ENCODE data around the gene TRAF3IP1.

The TRAF3IP1 gene

DNA sequence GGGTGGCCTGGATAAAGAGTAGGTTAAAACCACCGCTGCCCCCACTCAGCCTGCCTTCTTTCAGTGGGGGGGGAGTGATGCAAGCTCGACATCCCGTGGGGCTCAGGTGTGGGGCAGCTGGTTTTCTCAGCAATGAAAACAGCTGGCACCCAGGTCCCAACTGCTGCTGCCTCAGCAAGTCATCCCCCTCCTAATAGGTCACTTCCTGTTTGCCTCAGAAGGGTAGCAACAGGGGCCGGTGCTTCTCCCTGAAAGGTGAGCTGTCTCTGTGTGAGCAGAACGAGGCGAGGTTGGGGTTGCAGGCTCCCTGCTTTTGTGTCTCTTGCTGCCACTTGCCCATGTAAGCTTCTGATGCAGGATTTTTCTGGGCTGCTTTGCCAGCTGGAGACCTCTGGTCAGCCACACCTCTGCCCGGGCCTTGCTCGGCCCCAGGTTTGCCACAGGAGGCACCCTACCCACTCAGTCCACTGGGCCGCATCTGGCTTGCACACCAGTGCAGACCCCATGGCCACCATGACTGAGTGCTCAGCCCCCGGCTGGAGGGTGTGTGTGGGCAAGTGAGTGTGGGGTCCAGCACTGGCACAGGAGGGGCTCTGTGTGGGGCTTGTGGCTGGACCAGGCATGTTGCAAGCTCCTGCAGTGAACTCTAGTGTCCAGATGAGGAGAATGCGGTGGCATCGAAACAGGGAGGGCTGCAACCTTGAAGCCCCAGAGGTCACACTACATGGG lies 94.9 kb downstream of the TRAF3IP1 start:
- DNase-seq: no peak

- DNase-seq: no peak
Observed at GRCh38 chr2:238415893-238416292, 95.6 kb downstream of the TRAF3IP1 start.

DNA sequence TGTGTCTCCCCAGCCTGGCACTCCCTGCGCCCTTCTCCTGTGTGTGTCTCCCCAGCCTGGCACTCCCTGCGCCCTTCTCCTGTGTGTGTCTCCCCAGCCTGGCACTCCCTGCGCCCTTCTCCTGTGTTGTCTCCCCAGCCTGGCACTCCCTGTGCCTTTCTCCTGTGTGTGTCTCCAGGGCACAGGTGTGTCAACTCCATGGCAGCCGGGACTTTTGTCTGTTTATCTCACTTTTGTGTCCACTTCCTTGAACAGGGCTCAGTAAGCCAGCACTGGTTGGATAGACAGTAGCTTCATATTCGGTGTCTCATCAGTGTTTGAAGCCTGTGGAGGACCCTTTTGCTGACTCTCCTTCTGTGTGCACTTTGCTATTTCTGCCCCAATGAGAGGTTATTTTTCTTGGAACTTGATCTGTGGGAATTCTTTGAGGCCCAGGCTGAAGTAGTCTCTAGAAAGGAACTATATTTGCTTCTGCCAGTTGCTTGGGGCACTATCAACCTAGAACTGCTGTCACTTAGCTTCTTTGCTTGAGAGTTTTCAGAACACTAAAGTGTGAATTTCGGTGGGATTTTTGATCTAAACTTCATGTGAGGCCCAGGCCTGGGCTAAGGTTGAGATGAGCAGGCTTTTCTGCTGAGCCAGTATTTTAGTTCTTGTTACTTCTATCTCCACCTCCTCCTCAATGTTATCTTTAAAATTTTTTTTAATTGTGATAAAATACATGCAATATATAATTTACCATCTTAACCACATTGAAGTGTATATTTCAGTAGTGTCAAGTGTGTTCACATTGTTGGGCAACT lies 98.1 kb downstream of the TRAF3IP1 start:
- no peak for DNase-seq

GRCh38 chr2:238418999-238419546 lies 98.8 kb downstream of the TRAF3IP1 start:
- no peak for DNase-seq

- no peak for DNase-seq
Observed at GRCh38 chr2:238420442-238420841, 100.1 kb downstream of the TRAF3IP1 start.

DNA sequence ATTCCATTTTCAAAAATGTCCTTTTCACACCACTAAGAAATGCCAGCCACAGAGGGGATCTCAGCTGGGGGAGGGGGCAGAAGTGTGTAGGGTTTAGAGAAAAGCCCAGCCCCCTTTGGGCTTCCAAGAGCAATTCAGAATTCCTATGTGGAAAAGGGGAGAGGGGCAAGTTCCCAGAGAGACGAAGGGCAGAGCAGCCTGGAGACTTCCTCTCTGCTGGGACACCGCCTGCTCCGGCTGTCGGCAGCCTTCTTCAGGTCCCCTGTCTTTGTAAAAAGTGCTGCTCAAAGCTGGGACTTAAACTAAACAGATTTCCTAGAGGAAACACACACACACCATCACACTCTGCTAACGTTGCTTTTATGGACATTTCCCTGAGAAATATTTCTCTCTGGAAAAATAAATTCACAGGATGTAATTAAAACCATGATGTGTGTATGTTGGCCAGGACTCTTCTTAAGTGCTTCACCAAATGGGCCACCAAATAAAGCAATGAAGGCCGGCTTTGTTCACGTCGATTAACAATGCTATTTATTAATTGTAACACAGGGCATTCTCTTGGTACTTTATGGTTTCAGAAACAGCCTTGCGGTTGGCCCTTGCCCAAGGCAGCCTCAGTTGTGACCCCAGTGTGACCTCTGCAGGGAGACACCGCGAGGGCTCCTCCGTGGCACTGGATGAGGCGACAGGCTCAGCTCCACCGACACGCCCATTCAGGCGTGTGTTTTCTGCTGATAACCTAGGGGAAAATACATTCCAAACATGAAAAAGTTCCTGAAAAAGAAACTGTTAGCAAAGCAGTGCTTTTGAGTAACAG lies 100.8 kb downstream of the TRAF3IP1 start:
- no peak for DNase-seq

- no peak for DNase-seq
Observed at GRCh38 chr2:238421695-238422035, 101.3 kb downstream of the TRAF3IP1 start.

- no peak for DNase-seq
Observed at GRCh38 chr2:238422285-238422684, 102.0 kb downstream of the TRAF3IP1 start.

DNA sequence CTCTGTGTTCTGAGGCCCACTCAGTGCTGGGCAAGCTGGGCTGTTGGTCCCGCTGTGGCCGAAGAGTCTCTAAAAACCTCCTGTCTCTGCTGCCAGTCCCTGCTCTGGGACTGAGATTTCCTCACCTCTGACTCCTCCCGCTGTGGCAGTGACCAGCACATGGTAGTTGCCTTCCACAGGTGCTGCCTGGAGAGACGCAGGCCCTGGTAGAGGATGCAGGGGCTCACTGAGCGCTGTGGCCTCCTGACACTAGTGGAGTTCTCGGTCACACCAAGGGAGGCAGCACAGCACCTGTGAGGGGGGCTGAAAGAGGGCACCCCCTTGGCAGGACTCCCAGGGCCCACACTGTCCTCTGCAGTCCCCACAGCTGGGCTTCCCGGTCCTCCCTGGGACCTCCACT lies 102.6 kb downstream of the TRAF3IP1 start:
- DNase-seq: no peak

GRCh38 chr2:238423561-238424312 lies 103.4 kb downstream of the TRAF3IP1 start:
- DNase-seq: no peak

DNA sequence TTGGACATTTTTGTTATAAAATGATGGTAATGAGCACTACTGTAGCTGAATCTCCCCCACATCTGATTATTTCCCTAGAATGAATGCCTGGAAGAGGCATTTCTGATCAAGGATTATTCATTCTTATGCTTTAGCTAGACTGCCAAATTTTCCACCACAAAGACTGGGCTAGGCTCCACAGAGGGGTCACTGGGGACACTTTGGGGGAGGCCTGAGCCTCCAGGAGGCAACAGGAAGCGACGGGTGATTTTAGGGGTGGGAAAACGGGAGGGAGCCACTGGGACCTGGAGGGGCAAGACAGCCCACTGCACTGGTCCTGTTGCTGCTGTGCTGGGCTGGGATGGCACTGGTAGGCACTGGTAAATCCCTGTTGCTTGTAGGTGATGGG lies 104.0 kb downstream of the TRAF3IP1 start:
- DNase-seq: no peak

DNA sequence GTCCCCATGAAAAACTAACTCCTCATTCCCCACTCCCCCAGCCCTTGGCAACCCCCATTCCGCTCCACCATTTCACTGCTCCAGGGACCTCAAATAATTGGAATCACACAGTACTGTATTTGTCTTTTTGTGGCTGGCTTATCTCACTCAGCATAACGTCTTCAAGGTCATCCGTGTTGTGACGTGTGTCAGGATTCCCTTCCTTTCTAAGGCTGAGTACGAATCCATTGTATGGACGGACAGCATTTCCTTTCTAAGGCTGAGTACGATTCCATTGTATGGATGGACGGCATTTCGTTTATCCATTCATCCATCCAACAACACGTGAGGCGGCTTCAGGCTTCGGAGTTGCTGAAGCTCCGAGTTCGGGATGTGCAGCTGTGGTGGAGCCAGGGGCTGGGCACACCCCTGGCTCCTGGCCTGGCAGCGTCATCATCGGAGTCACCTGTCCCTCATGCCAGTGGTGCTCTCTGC lies 105.2 kb downstream of the TRAF3IP1 start:
- no peak for DNase-seq

DNA sequence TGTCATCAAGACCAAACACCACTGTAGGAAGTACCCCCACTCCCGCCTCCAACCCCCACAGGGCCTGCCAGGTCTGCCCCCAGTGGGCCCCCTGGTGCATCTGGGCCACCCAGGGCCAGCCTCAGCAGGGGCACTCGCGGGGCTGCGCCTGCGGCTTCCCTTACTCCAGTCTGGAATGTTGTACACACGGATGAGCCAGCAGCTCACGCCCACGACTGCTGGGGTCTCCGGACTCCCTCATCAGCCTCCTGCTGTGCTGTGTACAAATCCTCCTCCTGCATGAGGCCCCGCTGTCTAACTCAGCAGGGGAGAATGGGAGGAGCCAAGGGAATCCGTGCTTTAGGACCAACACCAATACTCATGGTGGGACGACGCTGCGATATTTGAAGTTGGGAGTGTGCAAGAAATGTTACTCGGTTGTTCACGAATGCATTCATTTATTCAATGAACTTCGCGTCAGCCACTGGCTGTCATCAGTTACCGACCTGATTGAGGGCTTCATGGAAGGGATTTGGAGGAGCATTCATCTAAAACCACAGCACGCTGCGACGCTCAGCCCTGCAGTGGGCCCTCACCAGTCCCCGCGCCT lies 105.8 kb downstream of the TRAF3IP1 start:
- peak in 1 of 3 donors; percentile 34 for DNase-seq

GRCh38 chr2:238426568-238427434 lies 106.5 kb downstream of the TRAF3IP1 start, which contains the start of gene ASB1:
Gene ASB1 (plus strand): TSS chr2:238426927. CDS start chr2:238427071, 144 bp downstream.
- DNase-seq: peak; percentile 95 to 99 (median 97)

- DNase-seq: peak in 2 of 3 donors; percentile 22 to 26
Observed at GRCh38 chr2:238427435-238428162, 107.3 kb downstream of the TRAF3IP1 start.

- no peak for DNase-seq
Observed at GRCh38 chr2:238428866-238429265, 108.5 kb downstream of the TRAF3IP1 start.

GRCh38 chr2:238430781-238431180 lies 110.5 kb downstream of the TRAF3IP1 start:
- DNase-seq: no peak

DNA sequence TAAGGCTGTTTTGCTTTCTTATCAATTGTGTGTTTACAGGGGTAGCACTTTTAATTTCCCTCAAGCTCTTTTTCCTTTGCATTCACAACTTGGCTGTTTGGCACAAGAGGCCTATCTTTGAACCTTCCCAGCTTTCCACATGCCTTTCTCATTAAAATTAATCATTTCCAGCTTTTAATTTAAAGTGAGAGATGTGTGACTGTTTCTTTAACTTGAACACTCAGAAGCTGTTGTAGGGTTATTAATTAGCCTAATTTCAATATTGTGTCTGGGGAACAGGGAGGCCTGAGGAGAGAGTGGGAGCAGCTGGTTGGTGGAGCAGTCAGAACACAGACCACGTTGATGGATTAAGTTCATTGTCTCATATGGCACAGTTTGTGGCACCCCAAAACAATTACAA lies 111.1 kb downstream of the TRAF3IP1 start:
- DNase-seq: no peak

DNA sequence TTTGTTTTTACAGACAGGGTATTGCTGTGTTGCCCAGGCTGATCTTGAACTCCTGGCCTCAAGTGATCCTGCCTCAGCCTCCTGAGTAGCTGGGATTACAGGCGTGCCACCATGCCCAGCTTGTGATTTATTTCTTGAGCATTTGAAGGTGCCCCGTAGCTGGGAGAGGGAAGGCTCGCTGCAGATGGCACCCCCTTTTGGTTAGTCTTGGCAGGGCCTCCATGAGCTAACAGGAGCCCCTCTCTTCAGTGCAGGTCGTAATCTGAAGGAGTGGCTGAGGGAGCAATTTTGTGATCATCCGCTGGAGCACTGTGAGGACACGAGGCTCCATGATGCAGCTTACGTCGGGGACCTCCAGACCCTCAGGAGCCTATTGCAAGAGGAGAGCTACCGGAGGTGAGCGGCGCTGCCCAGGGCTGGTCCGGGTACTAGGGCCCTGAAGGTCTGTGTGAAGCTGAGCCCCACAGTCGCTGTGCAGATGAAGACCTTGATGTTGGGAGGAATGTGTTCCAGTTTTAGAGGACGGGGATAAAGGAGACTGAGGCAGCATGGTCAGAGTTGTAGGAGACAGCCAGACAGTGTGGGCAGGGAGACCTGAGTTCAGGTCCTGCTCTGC lies 113.1 kb downstream of the TRAF3IP1 start:
- no peak for DNase-seq

Measured in suppressor macrophage treated with lipopolysaccharide for 1 hour (primary cell).